CD1c-positive myeloid dendritic cell (primary cell): ENCODE data around the gene ACTC1.
"Not testable (repeated sequence)": the region's sequence is repeated elsewhere in the genome, so short reads cannot be mapped to it uniquely, and the experiment has no call there.

Source experiments
- DNase-seq: peaks from one replicate; pipeline ENCODE4 v3.0.0-alpha.2; 2016; ENCODE audit errors: extremely low spot score

The ACTC1 gene

DNA sequence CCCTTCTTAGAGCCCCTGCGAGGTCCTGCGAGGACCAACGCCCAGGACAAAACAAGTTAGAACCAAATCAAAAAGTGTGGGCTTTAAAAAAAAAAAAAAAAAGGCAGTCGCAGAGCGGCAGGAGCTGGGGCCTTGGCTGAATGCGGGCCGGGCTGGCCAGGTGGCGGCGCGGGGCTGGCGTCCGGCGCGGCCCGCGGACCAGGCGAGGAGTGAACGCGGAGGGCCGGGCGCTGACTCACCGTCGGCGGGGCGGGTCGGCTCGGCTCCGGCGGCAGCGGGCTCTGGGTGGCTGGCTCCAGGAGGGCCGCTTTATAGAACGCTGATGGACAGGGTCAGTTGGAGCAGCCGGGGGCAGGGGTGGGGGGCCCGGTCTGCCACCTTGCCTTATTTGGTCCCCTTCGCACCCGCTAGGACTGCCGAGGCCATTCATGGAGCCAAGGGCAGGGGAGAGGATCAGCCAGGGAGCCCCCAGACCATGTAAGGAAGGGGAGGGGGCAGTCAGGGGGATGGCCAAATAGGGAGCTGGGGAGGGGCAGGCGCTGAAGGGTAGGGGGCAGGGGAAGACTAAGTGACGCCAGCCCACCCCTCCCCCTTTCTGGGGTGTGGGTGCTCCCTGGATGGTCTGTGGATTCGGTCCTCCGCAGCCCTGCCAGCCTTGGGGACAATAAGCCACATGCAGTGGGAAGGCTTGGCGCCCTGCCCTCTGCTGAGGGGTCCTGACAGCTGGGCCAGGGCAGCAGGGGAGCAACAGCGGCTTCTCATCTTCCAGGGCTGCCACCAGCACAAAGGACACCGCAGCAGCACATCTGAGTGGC, at the start of gene ACTC1:
Gene ACTC1, minus strand, starts transcription at position 283 of the 815 bp plus-strand sequence. CDS start 741 bp downstream, outside the sequence.
- no peak for DNase-seq

DNA sequence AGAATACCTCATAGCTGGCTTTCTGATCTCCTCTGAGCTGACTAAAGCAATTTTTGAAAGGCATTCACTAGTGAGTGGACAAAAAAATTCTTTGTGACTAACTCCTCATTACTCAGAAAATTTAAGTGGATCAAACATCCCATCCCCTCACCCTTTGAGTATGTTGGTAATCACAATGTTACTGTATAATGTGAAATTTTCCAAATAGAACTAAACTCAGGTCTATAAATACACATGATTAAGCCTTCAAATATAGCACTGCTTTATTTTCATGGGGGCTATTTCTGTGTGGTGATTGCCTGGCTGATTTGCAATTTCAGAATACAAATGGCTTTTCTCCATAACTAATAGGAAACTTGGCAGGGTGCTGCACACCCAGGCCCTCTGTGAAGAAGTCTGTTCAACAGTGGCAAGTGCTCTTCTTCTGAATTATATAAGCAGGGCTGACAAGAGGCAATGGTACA, 45.9 kb upstream of the ACTC1 start:
- no peak for DNase-seq

DNA sequence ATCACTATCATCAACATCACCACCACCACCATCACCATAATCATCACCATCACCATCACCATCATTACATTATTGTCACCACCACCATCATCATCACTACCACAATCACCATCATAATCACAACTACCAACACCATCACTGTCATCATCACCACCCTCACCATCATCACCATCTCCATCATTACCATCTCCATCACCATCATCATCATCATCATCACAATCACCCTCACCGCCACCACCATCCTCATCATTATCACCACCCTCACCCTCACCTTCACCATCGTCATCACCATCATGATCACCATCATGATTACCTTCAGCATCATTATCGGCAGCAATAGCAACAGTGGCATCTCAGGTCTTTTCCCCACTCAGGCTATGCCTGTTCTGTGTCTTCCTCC, 42.9 kb upstream of the ACTC1 start:
- DNase-seq, result no peak

DNA sequence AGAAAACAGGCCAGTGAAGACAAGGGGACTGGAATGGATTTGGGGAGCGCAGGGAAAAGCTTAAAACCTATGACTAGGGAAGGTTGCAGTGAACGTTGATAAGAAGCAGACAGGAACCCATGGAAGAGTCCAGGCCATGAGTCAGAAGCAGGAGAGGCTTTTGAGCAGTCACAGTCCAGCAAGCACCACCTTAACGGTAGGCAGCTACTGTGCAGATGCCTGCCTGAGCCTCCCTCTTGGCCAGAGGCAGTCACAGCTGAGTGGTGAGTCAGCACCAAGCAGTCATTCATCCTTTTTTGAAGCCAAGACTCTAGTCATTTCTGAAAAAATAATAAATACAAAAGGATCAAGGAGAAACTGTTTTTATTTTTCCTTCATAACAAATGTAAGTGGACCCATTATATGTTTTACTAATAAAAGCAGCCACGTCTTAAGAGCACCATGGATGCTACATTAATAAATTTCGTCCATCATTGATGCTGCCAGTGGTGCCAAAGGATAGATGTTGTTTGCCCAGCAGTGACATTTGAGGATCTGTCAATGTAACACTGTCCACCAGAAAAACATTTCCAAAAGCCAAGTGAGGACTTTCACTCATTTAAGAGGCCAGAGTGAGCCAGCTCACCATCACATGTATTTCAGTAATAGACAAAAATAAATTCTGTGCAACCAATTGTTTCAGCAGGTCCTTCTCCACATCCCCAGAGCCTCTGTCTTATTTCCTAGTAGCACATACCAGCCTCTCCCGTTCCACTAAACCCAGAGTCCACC, 42.1 kb upstream of the ACTC1 start:
- no peak for DNase-seq

DNA sequence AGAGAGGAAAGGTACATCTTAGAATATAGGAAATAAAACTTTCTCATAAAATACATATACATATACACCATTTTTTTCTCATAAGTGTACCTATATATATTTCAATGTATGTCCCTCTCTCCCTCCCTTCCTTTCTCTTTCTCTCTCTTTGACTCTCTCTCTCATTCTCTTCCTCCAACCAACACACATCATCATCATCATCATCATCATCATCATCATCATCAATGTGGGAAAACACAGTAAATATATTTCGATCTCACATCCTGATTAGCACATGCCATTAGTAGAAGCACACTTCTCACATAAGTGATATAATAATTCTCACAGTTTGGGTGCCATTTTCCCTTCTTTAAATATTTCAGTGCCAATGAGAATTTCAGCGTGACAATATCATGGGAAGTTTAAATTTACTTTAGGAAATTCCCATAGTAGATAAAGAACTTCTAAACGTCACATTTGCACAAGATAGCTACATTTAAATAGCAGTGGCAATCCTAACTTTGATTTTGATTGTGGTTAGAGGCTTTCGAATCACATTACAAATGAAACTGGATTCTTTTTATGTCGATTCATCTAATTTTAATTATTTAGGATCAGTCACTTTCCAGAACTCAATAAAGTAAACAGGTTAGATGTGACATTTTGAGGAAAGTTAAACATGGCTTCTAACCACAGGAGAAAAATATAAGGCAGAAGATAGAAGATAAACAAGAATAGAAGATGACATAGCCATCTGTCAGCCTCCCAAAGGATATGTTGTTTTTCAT, 33.0 kb upstream of the ACTC1 start:
- DNase-seq, result no peak

DNA sequence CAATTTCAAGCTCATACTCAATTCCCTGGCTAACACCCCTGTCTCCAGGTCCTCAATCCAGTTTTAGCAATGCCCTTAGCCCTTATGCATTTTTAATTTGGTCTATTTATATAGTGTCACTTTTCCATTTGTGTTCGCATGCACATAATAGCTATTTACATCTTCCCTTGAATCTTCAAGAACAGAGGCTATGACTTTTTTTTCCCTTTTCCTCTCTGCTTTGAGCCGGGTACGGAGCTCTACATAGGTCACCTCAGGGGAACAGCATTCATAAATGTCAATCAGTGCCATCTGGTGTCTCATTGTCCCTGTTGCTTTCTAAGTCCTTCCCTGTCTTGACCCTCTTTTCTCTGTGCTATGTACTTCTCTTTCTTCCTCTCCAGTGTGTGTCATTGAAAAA, 26.5 kb upstream of the ACTC1 start:
- DNase-seq, result no peak

DNA sequence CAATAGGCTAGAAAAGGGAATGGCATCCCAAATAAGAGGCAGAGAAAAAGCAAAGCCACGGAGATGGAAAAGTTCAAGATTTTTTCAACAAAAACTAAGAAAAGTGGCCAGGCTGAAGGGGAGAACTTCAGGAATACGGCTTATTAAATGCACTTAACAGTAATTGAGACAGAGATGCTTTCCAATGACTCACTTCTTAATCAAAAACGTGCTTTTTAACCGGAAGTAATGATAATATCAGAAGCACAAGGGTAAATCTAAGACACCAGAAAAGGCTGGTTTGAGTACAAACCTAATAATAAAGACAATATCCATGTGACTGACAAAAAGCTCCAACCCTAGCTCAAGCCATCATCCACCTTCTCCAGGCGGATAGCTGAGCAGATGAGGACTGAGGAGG, 24.8 kb upstream of the ACTC1 start:
- DNase-seq, result no peak

DNA sequence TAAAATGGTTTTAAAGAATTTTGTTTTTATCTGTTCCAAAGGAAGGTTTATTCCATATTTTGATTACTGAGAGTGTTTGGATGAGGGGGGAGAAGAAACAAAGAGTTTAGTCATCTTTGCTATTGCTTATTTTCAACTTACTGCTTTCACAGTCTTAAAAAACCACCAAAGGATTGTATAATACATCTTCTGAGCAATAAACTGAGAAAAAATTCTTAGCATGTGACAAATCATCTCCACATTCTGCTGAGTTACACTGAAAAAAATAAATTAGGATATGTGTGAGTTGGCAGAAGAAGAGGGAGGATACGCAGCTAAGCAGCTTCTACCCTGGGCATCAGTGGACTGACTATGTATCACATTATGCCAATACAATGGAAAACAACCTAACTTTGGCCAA, 23.2 kb upstream of the ACTC1 start:
- DNase-seq, result no peak

DNA sequence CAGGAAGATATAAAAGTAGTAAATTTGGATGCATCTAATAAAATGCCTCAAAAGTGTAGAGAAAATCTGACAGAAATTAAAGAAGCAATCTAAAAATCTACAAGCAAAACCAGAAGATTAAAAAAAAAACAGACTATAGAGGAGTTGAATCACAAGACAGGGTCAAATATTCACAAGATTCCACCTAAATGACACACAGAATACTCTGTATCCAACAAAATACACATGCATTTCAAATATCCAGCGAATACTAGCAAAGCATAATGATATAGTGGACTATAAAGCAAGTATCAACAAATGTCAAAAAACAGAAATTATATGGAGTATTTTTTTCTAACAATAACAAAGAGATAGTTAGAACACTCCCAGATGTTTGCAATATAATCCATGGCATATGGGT, 20.5 kb upstream of the ACTC1 start:
- DNase-seq, result no peak

DNA sequence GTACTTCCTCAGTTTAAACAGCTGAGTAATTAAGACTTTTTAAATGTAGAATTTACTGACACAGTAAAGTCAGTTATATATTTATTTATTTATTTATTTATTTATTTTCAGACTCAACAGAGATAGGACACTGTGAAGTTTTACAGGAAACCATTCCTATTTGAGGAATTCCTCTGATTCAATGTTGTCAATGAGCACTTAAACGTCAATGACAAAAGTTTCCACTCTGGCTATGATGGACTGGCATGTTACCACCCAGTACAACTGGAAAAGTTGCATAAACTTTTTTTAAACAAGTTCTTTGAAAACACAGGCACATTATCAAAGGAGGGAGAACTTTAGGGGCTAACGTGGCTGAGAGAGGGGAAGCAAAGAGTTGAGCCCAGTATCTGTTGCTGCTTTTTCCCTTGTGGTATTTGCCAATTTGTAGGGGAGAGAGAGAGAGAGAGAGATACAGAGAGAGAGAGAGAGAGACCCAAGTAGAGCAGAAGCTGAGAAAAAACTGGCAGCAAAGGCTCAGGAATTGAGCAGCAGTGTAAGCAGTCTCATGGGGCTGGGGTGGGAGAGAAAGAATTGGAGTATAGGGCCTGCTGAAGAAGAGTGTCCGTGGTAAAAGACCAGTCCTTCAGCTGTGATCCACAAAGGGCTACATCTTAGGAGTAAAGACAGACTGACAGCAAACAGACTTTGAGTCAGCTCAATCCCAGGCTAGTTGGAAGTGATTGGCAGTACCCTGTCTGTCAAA, 18.3 kb upstream of the ACTC1 start:
- no peak for DNase-seq

DNA sequence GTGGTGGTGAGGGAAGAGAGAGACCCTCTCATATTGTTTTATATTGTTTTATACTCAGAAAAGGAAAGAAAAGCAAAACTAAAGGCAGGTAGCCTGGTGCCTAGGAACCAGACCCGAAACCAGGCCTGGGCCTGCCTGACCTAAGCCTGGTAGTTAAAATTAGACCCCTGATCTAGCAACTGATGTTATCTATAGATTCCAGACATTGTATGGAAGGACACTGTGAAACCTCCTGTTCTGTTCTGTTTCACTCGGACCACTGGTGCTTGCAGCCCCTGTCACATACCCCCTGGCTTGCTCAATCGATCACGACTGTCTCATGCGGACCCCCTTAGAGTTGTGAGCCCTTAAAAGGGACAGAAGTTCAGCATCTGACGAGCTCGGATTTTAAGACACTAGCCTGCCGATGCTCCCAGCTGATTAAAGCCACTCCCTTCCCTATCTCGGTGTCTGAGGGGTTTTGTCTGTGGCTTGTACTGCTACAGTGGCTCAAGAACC, 17.6 kb upstream of the ACTC1 start:
- DNase-seq, result not testable (repeated sequence)

DNA sequence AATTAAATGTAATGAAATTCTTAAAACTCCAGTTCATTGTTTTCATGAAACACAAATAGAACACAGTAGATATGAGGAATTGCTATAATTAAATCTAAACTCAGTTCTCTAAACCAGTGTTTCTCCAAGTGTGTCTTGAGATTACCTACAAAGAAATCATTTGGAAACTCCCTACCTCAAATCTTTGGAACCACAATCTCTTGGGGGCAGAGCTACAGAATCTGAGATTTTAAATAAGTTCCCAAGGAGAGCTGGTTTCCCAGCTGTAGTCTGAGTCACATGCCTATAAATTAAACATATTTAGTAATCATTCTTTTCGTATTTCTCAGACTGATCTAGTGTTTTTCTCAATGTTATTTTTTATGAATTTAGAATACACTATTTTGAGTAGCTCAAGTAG, 17.0 kb upstream of the ACTC1 start:
- no peak for DNase-seq

DNA sequence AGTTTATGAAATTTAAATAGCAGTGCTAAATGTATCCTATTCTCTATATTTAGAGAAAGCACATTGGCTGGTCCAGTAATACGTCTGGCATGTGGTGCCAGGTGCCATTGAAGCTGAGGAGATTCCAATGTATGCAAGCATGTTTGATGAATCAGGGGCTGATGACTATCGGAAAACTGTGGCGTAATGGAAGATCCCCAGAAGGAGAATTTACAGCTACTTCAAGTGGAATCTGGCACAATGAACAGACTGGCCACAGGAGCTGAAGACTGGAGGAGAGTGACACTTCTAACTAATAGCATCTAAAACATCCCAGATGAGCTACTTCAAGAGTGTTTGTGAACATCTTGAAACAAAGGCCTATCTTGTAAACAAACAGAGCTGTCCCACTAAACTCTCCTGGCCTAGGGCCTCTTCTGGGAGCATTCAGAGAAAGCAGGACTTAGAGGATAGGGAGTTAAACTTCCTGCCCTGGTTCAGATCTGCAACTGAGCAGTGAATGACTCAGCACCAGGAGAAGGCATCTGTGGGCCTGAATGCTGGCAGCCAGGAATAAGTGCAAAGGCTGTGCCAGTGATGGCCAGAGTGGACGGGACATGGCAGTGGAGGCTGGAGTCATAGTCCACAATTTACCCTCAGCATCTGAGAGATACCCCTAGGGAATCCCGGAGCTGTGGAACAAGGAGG, 15.2 kb upstream of the ACTC1 start:
- DNase-seq, result no peak

DNA sequence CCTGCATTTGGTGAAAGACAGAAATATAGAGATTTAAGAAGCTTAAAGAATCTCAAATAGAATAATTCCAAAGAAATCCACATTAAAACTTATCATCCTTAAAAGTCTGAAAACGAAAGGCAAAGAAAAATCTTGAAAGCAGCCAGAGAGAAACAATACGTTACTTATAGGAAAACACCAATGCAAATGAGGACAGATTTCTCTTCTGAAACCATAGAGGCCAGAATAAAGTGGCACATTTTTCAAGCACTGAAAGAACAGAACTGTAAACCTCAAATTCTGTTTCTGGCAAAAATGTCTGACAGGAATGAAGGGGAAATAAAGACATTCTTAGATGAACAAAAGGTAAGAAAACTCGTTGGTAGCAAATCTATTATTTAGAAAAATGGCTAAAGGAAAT, 13.8 kb upstream of the ACTC1 start:
- no peak for DNase-seq

DNA sequence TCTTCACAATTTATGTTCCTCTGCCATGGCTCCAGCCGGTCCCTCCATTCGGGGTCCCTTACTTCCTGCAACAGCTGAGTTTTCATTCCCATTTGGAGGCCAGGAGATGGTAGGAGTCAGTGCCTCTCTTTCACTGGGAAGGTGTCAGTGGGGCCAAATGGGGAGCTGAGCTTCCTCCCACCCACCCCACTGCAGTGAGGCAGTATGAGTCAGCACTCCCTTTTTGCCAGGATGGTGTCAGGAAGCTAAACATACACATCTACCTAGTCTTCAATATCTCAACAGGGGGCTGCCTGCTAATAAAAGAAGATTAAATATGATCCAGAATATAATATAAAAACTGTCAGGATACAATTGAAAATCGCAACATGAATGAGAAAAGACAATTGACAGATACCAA, 12.7 kb upstream of the ACTC1 start:
- DNase-seq, result no peak

DNA sequence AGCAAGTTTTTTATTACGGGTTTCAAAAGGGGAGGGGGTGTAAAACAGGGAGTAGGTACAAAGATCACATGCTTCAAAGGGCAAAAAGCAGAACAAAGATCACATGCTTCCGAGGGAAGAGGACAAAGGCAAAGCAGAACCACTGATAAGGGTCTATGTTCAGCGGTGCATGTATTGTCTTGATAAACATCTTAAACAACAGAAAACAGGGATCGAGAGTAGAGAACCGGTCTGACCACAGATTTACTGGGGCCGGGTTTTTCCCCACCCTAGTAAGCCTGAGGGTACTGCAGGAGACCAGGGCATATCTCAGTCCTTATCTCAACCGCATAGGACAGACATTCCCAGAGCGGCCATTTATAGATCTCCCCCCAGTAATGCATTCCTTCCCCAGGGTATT, 11.9 kb upstream of the ACTC1 start:
- not testable (repeated sequence) for DNase-seq

DNA sequence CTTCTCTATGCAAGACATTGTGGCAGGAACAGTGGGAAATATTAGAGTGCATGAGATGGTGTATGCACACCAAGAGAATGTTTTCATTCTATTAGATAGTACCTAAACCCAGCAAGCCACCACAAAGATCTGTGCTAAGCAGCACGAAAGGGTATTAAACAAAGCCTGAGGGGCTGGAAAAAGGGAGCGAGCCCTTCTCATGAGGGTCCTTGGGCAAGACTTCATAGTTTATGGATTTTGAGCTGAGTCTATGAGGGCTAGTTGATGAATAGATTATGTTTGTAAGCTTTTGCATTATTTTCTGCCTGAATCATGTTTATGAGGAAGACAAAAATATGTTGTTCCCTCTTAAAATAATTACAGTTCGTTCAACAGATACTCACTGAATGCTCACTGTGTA, 9.4 kb upstream of the ACTC1 start:
- no peak for DNase-seq

DNA sequence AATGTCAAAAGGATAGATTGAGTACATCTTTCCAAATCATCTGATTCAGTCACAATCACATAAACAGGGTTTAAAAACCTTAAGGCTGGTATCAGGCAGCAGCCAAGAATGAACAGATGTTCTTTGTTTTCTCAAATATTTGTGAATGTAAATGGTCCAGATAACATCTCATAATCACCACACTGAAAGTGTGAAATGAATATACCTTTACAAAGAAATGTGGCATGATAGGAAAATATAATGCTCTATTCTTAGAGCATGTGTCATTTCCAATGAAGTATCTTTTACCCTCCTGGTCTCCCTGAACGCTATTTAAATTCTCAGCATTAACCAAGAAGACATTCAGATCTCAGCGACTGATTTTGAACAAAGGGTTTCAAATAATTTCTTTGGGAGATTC, 8.8 kb upstream of the ACTC1 start:
- DNase-seq, result no peak

DNA sequence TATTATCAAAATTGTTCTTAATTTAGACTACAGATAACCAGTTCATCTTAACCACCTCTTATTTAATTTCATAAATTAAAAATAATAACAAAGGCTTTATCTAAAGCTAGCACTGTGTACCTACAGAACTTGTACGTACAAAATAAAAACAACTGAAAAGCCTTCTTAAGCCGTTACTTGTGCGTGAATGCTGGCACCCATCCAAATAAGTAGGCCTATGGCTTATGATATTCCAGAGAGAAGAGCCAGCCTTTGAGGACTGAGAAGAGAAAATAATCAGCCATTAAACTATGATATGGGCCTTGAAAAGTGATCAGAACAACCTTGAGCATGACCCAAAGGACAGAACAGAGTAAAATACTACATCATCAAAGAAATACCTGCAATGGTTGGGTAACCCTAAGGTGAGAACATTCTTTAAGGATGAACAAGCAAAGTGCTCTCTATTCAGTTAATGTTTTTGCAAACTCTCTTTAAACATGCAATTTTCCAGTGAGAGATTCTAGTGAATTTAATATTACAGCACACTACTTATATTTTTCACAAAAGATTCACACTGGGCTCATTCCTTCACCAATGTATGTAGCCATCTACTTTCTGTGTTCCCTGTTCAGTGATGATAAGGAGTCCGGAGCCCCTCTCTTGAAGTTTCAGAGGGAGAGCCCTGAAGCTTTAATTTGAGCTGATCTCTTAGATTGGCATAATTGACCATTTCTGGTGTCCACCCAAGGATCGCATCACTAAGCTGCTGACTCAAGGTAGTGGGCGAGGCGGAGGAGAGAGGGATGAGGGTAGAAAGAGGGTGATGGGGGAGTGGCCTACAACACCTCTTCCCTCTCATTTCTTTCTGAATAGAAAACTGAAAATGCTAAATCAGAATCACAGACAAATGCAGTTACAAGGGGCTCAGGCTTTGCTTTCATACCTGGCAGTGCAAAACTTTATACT, 7.7 kb upstream of the ACTC1 start:
- DNase-seq, result no peak

DNA sequence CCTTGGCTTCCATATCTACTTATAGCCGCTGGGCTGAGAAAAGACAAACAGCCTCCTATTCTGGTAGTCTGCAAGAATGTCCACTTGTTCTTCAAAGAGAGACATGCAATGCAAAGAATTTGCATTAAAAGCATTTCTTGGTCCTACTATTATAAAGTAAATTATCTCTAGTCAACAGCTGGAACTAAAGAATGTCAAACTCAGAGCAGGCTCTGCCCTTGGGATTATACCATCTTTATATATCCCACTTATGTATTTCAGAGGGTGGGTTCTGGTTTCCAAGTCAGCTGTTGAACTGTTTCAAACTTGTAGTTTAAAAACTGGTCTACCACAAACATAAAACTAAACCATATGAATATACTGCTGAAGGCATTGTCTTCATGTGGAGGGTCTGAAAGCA, 7.0 kb upstream of the ACTC1 start:
- DNase-seq, result no peak
